ENCODE data around the gene DENND6B.
A peak's percentile ranks its signal among the peaks of the same experiment; 100 is the strongest.
"Not testable (repeated sequence)": the region's sequence is repeated elsewhere in the genome, so short reads cannot be mapped to it uniquely, and the experiment has no call there.

Gene DENND6B

GRCh38 chr22:50274311-50274710, 52.5 kb downstream of the DENND6B start:
- no peak overlapping the region for H3K27ac ChIP-seq (ENCODE audit: low read length, poor library complexity, severe bottlenecking)

GRCh38 chr22:50273781-50274180, 53.0 kb downstream of the DENND6B start:
- H3K9me3 ChIP-seq (ENCODE audit: control insufficient read depth, low read length); H3K27ac ChIP-seq (ENCODE audit: low read length, poor library complexity, severe bottlenecking); H3K4me2 ChIP-seq (ENCODE audit: low read length, poor library complexity, severe bottlenecking); H2BK120ac ChIP-seq (ENCODE audit: low read depth, low read length); H3K4ac ChIP-seq (ENCODE audit: low read depth in 1 of 2, low read length in 2 of 2); H3K4me3 ChIP-seq (ENCODE audit: insufficient read depth in 1 of 2, low read depth in 1 of 2, low read length in 2 of 2); H2AFZ ChIP-seq (ENCODE audit: low read depth, low read length); H2BK5ac ChIP-seq (ENCODE audit: low read depth, low read length, poor library complexity, severe bottlenecking); H2BK15ac ChIP-seq (ENCODE audit: low read depth, poor library complexity, severe bottlenecking); H4K8ac ChIP-seq (ENCODE audit: low read length); H3K27me3 ChIP-seq (ENCODE audit: control insufficient read depth in 1 of 2, insufficient read depth in 1 of 2, low read length in 2 of 2); H2BK12ac ChIP-seq (ENCODE audit: low read length in 2 of 2); H3K9ac ChIP-seq (ENCODE audit: low read length); H3K18ac ChIP-seq (ENCODE audit: low read depth in 1 of 2, low read length in 2 of 2); H2AK5ac ChIP-seq (ENCODE audit: low read length, severe bottlenecking); H4K91ac ChIP-seq (ENCODE audit: low read length); H3K23ac ChIP-seq (ENCODE audit: low read length in 2 of 2); H3K79me1 ChIP-seq (replicated peaks; ENCODE audit: low read length, poor library complexity, severe bottlenecking); H3K14ac ChIP-seq (ENCODE audit: low read length in 2 of 2); DNase-seq: not testable (repeated sequence)
- Histone ChIP-seq H3K4me1 (ENCODE audit: control insufficient read depth, insufficient read depth, low read depth, low read length) (peaks cover 38% of the 10 kb centered on the region), H3K36me3 (ENCODE audit: control insufficient read depth in 1 of 2, insufficient read depth in 2 of 2, low read depth in 1 of 2, low read length in 2 of 2) (peaks cover 49 to 58% of the 10 kb centered on the region in 2 experiments)
- 88% methylated on average over 10 of the region's 10 CpGs for WGBS

More at GRCh38 chr22:50274311-50274710, 52.5 kb downstream of the DENND6B start:
- Histone ChIP-seq H2BK15ac (ENCODE audit: low read depth, poor library complexity, severe bottlenecking) (no peak overlapping the region), H3K18ac (ENCODE audit: low read depth in 1 of 2, low read length in 2 of 2) (no peak overlapping the region), H2BK12ac (ENCODE audit: low read length in 2 of 2) (no peak overlapping the region), H3K36me3 (ENCODE audit: control insufficient read depth in 1 of 2, insufficient read depth in 2 of 2, low read depth in 1 of 2, low read length in 2 of 2) (peaks cover 55 to 63% of the 10 kb centered on the region in 2 experiments), H3K79me1 (replicated peaks; ENCODE audit: low read length, poor library complexity, severe bottlenecking) (peaks cover 4% of the 10 kb centered on the region), H3K4me2 (ENCODE audit: low read length, poor library complexity, severe bottlenecking) (no peak overlapping the region), H2BK5ac (ENCODE audit: low read depth, low read length, poor library complexity, severe bottlenecking) (no peak overlapping the region), H3K4ac (ENCODE audit: low read depth in 1 of 2, low read length in 2 of 2) (no peak overlapping the region), H3K9ac (ENCODE audit: low read length) (no peak overlapping the region), H3K4me1 (ENCODE audit: control insufficient read depth, insufficient read depth, low read depth, low read length) (peaks cover 39% of the 10 kb centered on the region), H3K14ac (ENCODE audit: low read length in 2 of 2) (no peak overlapping the region), H3K27me3 (ENCODE audit: control insufficient read depth in 1 of 2, insufficient read depth in 1 of 2, low read length in 2 of 2) (no peaks in the 10 kb centered on the region), H3K9me3 (ENCODE audit: control insufficient read depth, low read length) (no peaks in the 10 kb centered on the region), H3K4me3 (ENCODE audit: insufficient read depth in 1 of 2, low read depth in 1 of 2, low read length in 2 of 2) (no peak overlapping the region), H4K91ac (ENCODE audit: low read length) (no peak overlapping the region), H2AK5ac (ENCODE audit: low read length, severe bottlenecking) (no peak overlapping the region), H2BK120ac (ENCODE audit: low read depth, low read length) (no peak overlapping the region), H2AFZ (ENCODE audit: low read depth, low read length) (no peak overlapping the region), H4K8ac (ENCODE audit: low read length) (no peak overlapping the region), H3K23ac (ENCODE audit: low read length in 2 of 2) (no peak overlapping the region)
- peak; percentile 70 for DNase-seq
- WGBS, result 97% methylated on average over 4 of the region's 7 CpGs

- not testable (repeated sequence) for H2AK5ac ChIP-seq (ENCODE audit: low read length, severe bottlenecking); H3K23ac ChIP-seq (ENCODE audit: low read length in 2 of 2); H3K4me2 ChIP-seq (ENCODE audit: low read length, poor library complexity, severe bottlenecking); H2BK15ac ChIP-seq (ENCODE audit: low read depth, poor library complexity, severe bottlenecking); H3K27me3 ChIP-seq (ENCODE audit: control insufficient read depth in 1 of 2, insufficient read depth in 1 of 2, low read length in 2 of 2); H3K9ac ChIP-seq (ENCODE audit: low read length); H2AFZ ChIP-seq (ENCODE audit: low read depth, low read length); H3K9me3 ChIP-seq (ENCODE audit: control insufficient read depth, low read length); H2BK120ac ChIP-seq (ENCODE audit: low read depth, low read length); H3K27ac ChIP-seq (ENCODE audit: low read length, poor library complexity, severe bottlenecking); H3K79me1 ChIP-seq (replicated peaks; ENCODE audit: low read length, poor library complexity, severe bottlenecking); H4K8ac ChIP-seq (ENCODE audit: low read length); H3K4me3 ChIP-seq (ENCODE audit: insufficient read depth in 1 of 2, low read depth in 1 of 2, low read length in 2 of 2); H4K91ac ChIP-seq (ENCODE audit: low read length); H3K4ac ChIP-seq (ENCODE audit: low read depth in 1 of 2, low read length in 2 of 2); H2BK12ac ChIP-seq (ENCODE audit: low read length in 2 of 2); H3K14ac ChIP-seq (ENCODE audit: low read length in 2 of 2); DNase-seq; H3K18ac ChIP-seq (ENCODE audit: low read depth in 1 of 2, low read length in 2 of 2); H2BK5ac ChIP-seq (ENCODE audit: low read depth, low read length, poor library complexity, severe bottlenecking)
- whole genome bisulfite sequencing, result 100% methylated on average over 2 of the region's 11 CpGs
- Histone ChIP-seq H3K4me1 (ENCODE audit: control insufficient read depth, insufficient read depth, low read depth, low read length) (peaks cover 38% of the 10 kb centered on the region), H3K36me3 (ENCODE audit: control insufficient read depth in 1 of 2, insufficient read depth in 2 of 2, low read depth in 1 of 2, low read length in 2 of 2) (peaks cover 45 to 53% of the 10 kb centered on the region in 2 experiments)
Observed at GRCh38 chr22:50273352-50273751, 53.5 kb downstream of the DENND6B start.

GRCh38 chr22:50272044-50272802, 54.6 kb downstream of the DENND6B start:
- Histone ChIP-seq H2BK12ac (ENCODE audit: low read length in 2 of 2) (peak overlapping the region in 1 of 2 experiments; percentile 47), H3K4me3 (ENCODE audit: insufficient read depth in 1 of 2, low read depth in 1 of 2, low read length in 2 of 2) (peak overlapping the region in 1 of 2 experiments; percentile 23), H3K27ac (ENCODE audit: low read length, poor library complexity, severe bottlenecking) (no peak overlapping the region), H3K23ac (ENCODE audit: low read length in 2 of 2) (no peak overlapping the region), H3K9me3 (ENCODE audit: control insufficient read depth, low read length) (no peaks in the 10 kb centered on the region), H3K4me2 (ENCODE audit: low read length, poor library complexity, severe bottlenecking) (peak overlapping the region; percentile 38), H3K18ac (ENCODE audit: low read depth in 1 of 2, low read length in 2 of 2) (peak overlapping the region in 1 of 2 experiments; percentile 83), H3K36me3 (ENCODE audit: control insufficient read depth in 1 of 2, insufficient read depth in 2 of 2, low read depth in 1 of 2, low read length in 2 of 2) (peaks cover 34 to 45% of the 10 kb centered on the region in 2 experiments), H2AK5ac (ENCODE audit: low read length, severe bottlenecking) (no peak overlapping the region), H2BK5ac (ENCODE audit: low read depth, low read length, poor library complexity, severe bottlenecking) (no peak overlapping the region), H2AFZ (ENCODE audit: low read depth, low read length) (no peak overlapping the region), H2BK15ac (ENCODE audit: low read depth, poor library complexity, severe bottlenecking) (no peak overlapping the region), H3K14ac (ENCODE audit: low read length in 2 of 2) (no peak overlapping the region), H4K91ac (ENCODE audit: low read length) (no peak overlapping the region), H3K79me1 (replicated peaks; ENCODE audit: low read length, poor library complexity, severe bottlenecking) (peaks cover 2% of the 10 kb centered on the region), H2BK120ac (ENCODE audit: low read depth, low read length) (no peak overlapping the region), H3K9ac (ENCODE audit: low read length) (no peak overlapping the region), H4K8ac (ENCODE audit: low read length) (no peak overlapping the region), H3K4ac (ENCODE audit: low read depth in 1 of 2, low read length in 2 of 2) (peak overlapping the region in 1 of 2 experiments; percentile 48), H3K27me3 (ENCODE audit: control insufficient read depth in 1 of 2, insufficient read depth in 1 of 2, low read length in 2 of 2) (peaks cover 0 to under 1% of the 10 kb centered on the region in 2 experiments), H3K4me1 (ENCODE audit: control insufficient read depth, insufficient read depth, low read depth, low read length) (peaks cover 46% of the 10 kb centered on the region)
- 36% methylated on average over 22 of the region's 26 CpGs for WGBS
- no peak for DNase-seq
